ENCODE data around the gene MED26.

Gene MED26

GRCh38 chr19:16645140-16645539 is 17.1 kb upstream of the MED26 start:
- DNase-seq: no peak

- DNase-seq: no peak
Measured at GRCh38 chr19:16641695-16642094, 13.7 kb upstream of the MED26 start.

GRCh38 chr19:16640951-16641350 is 12.9 kb upstream of the MED26 start:
- DNase-seq: no peak

- no peak for DNase-seq
Measured at GRCh38 chr19:16638666-16639065, 10.7 kb upstream of the MED26 start.

DNA sequence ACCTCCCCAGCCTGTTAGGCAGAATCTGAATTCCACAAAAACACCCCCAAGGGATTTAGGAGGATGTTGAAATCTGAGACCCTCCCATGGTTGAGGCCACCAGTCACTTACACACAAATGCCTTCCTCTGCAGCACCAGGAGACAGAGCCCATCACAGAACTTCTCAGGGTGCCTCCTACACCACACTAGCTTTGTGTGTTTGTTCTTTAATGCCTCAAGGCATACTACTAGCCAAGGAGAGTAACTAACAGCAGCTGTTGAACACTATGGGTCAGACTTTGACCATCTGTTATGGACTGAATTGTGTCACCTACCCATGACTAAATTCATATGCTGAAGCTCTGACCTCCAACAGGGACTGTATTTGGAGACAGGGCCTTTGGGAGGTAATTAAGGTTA is 9.5 kb upstream of the MED26 start:
- DNase-seq: no peak

DNA sequence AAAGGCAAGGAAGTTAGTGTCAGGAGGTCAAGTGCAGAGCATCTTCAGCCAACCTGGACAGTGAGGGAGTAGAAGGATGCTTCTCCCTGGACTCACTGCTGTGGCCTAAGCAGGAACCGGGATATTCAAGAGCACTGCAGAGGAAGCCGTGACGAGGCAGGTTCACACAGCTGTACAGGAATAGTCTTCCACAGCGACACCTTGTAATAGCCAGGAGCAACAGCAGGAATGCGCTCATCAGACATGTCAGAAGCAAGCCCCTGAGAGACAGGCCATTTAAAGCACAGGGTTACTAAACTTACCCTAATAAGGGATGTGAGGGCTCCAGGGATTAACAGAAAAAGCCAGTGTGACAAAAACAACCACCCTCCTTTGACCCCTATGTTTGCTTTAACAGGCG is 3.5 kb upstream of the MED26 start:
- DNase-seq: no peak

DNA sequence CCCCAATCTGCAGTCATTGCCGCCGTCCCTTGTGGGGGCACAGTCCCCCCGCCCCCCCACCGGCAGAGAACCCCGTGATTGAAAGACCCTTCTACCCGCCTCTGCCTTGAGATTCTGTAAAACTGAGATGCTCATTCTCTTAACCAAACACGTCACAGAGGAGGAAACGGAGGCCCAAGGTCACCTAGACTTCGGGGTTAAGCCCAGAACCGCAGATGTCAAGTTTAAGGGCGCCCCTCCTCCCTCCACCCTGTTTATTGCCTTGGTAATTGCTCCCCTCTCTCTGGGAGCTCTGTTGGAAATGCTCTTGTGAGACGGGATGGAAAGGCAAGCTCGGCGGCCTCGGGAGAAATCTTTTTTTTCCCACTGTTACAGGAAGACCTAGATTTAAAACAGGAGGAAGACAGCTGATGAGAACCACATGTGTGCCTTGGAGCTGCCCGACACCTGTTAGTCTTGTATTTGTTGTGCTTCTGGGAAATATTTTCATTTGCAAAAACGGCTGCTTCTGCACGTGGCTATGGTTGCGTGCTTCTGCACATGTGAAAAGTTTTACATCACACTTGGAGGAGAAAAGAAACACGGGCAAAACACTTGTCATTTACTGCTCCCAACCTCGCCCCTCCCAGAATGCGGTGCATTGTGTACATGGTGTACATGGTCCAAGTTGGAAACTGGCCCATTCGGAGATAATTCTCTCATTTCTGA is 1.1 kb upstream of the MED26 start:
- peak; percentile 66 for DNase-seq

DNA sequence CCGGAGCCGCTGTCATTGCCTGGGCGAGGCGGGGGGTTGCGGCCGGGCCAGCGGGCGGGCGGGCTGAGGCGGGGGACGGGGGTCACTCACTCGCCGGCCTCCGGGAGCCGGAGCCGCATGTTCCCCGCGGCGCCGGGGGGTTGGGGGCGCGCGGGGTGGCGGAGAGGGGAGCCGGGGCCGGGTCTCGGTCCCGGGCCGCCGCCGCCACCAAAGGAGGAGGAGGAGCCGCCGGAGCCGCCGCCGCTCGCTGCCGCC is 149 bp downstream of the MED26 start:
- no peak for DNase-seq

GRCh38 chr19:16627193-16627927 is 644 bp downstream of the MED26 start:
- peak; percentile 4 for DNase-seq

- peak; percentile 7 for DNase-seq
Measured at GRCh38 chr19:16626796-16627192, 1.2 kb downstream of the MED26 start.

DNA sequence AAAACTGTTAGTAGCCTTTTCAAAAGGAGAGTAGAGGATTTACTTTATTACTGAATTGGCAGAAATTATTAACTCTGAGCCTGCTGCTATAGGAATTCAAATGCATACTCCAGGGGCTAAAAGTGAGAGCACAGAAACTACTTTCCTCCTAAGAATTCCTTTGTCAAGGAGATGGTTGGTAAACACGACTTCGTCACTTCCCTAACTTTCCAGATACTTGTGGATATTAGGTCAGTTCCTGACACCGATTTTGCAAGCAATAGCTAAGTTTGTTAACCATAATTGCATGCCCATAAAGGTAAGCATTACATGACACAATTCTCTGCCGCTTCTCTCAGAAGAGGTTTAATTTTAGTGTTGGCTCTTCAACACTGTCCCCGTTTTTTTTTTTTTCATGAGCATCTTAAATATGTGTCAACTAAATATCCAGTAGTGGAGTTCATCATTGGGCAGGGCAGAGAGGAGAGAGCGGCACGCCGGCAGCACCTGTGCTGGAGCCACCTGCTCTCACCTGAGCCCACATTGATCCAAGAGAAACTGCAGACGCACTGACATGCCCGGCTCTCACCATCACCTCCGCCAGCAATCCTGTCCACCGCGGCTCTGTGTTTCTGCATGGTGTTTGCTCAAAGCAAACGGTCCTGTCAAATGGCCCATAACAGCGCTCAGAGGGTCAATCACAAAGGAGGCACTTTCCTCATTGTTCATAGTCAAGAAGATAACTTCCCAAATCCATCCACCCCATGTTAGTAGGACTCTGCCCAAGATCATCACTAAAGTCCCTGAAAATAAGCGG is 2.6 kb downstream of the MED26 start:
- DNase-seq: no peak

GRCh38 chr19:16624236-16624635 is 3.8 kb downstream of the MED26 start:
- no peak for DNase-seq

- no peak for DNase-seq
Measured at GRCh38 chr19:16623576-16623975, 4.4 kb downstream of the MED26 start.

- DNase-seq: no peak
Measured at GRCh38 chr19:16623066-16623465, 4.9 kb downstream of the MED26 start.

- DNase-seq: no peak
Measured at GRCh38 chr19:16621165-16621800, 6.7 kb downstream of the MED26 start.

- DNase-seq: no peak
Measured at GRCh38 chr19:16620584-16620983, 7.4 kb downstream of the MED26 start.

GRCh38 chr19:16620018-16620417 is 8.0 kb downstream of the MED26 start:
- DNase-seq: no peak

GRCh38 chr19:16619457-16619856 is 8.5 kb downstream of the MED26 start:
- no peak for DNase-seq

- DNase-seq: no peak
Measured at GRCh38 chr19:16618248-16618647, 9.8 kb downstream of the MED26 start.

GRCh38 chr19:16615808-16616207 is 12.2 kb downstream of the MED26 start:
- DNase-seq: no peak

GRCh38 chr19:16614941-16615340 is 13.1 kb downstream of the MED26 start:
- no peak for DNase-seq

DNA sequence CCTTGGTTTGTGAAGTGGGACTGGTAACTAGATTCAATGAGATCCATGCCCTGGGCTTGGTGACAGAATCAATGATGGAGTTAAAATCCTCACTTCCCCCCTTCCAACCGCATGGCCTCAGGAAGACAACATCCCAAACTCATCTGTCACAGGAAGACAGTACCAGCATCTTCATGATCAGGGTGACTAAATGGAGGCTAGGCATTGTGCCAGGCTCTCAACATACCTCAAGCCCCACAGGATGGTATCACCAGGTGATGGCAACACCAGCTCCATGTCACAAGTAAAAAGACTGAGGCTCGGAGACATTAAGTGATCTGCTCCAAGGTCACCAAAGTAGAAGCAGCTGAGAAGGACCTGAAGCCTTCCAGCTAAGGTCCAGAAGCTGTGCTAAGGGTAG is 14.2 kb downstream of the MED26 start:
- DNase-seq: no peak

DNA sequence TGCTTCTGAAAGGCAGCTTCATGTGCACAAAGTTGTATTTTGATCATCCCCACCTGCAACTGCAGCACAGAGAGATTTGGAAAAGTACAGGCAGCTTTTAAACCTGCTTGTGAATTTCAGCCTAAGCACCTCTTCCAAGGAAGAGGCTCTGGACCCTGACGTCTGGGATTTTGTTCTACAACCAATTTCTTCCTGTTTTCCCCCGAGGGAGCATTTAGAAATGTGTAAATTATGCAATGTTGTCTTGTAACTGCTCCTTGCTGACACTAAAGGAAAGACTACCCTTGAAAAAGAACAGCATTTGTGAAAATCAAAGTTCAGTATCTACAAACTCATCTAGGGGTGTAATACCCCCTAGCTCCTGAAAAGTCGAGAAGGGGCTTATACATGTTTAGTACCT is 15.4 kb downstream of the MED26 start:
- no peak for DNase-seq

DNA sequence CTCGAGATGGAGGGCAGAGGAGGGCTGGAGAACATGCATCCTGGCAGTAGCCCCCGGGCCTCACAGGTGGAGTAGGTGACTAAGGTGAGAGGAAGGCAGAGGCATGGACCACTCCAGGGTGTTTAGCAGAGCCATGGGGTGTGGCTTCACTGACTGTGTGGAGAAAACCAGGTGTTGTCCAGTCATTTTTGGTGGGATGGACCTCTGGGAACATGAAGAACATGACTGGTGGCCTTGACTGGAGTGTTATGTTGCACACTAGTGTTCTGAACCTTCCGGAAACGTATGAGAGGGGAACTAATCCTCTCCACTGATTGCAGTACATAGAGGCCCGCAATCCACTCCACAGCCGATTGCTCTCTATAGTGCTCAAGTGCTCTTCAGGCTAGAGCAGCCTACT is 16.9 kb downstream of the MED26 start:
- DNase-seq: no peak
